ENCODE data around the gene NT5E.
A peak's percentile ranks its signal among the peaks of the same experiment; 100 is the strongest.

NT5E gene

DNA sequence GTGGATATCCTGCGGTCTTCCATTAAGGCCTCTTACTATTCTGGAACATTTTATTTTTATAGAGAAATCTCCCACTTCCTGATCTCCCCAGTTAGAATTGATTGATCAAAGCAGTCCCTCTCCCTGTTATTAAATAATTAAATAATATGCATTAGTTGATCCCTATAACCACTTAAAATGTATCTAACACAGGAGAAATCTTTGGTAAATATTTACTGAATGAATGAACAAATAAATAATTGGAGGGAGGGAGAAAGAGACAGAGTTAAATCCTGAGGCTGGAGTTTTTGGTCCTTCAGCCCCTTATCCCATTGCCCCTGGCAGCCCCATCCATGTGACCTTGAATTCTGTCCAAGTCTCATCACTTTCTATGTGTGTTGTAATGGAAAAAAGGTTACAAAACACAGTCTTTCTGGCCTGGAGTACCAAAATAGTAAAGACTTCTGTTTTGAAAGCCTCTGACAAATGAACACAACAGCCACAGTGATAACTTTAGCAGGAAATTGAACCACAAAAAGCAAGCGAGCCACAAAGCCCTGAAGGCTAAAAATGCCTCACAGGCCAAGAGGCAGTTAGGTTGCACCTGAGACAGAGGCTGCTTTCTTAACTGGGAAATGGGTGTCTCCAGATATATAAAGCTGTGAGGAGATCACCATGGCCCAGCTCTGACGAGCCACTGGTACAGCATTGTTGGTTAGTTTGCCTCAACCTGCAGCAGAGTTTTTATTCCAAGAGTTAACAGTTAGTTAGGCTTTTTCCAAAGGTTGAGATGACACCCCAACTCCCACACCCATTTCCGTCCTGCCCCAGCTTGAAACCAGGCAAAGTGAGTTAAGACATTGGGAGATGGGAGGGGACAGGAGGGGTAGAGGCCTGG, 11.3 kb downstream of the NT5E start:
- DNase-seq: peak; percentile 18

DNA sequence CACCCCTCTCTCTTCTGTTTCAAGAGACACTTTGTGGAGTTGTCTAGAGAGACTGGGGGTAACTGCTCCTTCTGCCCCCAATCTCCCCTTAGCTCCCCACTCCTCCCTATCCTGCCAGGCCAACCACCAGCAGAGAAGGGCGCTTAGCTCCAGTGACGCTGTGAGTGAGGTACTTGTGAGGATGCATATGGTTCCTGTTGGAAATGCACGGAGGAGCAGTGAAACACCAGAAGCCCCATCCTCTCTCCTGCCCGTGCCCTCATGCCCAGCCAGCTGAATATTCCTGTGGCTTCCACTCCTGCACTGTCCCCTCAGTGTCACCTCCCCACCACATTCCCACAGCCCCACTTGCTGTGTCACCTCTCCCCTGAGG, 11.9 kb downstream of the NT5E start:
- no peak for DNase-seq

DNA sequence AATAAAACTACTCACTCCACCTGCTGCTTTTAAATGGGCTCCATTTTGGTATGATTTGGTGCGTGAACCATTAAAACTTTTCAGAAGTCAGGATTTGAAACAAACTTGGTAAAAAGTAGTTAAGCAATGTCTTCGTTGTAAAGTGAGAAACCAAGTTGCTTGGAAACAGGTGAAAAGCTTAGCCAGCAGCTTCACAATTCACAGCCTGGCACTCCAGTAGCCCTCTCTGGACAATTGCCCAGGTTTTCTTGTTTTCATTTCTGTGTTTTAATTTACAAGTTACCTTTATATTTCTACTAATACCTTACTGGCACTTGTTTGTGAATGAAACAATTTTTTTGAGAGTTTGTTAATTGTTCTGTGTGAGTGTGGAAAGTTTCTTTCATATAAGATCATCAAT, 12.8 kb downstream of the NT5E start:
- DNase-seq: no peak

DNA sequence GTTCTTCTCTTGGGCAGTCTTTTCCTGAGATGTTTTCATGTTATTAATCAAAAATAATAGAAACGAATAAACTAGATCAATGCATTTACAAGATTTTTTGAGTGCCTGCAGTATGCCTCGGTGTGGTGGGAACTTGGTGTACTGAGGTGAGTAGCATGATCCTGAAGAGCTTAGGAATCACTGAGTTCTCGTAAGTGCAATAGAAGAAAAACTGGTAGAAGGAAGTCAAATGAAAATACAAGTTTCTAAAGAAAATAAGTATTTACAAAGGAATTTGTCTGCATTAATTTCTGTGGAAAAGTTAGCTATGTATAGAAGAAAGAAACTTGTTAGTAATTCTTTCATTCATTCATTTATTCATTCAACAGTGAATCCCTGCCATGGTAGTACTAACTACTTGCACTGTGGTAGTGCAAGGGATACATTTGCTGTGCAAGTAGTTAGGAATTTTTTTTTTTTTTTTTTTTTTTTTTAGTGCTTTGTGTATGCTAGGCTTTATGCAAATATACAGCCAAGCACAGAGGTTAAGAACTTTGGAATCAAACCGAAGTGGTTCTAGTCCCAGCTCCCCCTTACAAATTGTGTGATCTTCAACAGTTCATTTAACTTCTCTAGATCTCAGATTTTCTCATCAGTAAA, 13.9 kb downstream of the NT5E start:
- no peak for DNase-seq

DNA sequence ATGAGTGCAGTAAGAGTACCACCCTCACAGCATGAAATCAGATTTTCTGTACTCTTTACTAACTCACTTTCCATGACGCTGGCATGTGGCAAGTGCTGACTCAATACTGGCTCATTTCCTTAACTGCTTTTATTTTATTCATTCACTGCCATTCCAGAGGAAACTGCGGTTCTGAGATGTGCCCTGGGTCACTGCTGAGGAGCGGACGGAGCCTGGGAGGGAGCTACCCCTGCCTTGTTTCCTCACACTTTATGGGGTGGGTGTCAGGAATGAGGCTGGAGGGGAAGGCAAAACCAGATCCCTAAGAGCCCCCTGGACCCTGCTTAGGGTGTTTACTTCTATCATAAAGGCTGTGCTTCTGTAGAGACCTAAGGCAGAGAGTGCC, 14.4 kb downstream of the NT5E start:
- no peak for DNase-seq

DNA sequence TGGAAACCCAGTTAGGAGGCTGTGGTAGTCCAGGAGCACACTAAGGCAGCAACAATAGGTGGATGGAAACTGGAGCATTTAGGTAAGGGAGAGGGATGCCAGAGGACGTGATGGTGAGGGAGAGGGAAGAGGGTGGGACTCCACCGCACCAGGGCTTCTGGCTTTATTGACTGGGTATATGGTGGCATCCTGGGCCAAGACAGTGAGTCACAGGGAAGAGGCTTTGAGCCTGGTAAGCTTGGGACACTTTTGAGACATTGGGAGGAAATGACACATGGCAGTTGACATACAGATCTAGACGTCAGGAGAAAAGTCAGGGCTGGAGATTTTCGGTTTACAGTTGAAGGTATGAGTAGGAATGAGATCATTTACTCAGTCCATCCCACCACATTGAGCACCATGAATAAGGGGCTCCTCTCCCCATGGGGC, 14.9 kb downstream of the NT5E start:
- no peak for DNase-seq

DNA sequence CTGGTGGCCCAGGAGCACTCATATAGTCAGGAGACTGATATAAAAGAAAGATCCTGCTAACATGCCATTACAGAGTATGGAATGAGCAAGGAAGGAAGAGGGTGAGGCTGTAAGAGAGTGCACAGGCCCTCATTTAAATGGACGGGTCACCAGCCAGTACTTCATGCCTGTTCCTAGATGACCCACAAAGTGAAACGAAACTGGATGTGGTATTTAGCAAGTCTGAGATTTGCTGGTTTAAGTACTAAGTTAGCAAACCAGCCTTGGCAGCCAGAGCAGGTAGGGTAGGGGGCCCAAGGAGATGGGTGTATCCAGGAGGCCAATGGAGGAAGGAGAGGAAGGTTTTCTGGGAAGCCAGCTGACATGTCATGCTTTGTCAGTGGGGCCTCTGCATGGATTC, 15.9 kb downstream of the NT5E start:
- no peak for DNase-seq

DNA sequence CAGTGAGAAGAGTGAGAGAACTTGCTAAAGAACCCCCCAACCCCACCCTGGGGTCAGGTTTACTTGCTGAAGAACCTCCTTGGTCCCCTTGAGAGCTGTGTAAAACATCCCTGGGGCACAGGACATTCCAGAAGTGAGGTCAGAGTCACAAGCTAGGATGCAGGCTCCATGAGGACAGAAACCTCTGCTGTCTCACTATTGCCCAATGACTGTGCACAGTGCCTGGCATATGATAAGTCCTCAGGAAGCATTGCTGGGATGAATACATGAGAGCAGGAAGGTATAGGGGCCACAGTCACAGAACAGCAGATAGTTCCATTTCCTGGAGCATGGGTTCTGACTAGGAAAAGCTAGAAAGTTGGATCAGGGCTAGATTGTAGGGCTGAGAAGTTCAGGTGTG, 18.4 kb downstream of the NT5E start:
- DNase-seq: no peak

DNA sequence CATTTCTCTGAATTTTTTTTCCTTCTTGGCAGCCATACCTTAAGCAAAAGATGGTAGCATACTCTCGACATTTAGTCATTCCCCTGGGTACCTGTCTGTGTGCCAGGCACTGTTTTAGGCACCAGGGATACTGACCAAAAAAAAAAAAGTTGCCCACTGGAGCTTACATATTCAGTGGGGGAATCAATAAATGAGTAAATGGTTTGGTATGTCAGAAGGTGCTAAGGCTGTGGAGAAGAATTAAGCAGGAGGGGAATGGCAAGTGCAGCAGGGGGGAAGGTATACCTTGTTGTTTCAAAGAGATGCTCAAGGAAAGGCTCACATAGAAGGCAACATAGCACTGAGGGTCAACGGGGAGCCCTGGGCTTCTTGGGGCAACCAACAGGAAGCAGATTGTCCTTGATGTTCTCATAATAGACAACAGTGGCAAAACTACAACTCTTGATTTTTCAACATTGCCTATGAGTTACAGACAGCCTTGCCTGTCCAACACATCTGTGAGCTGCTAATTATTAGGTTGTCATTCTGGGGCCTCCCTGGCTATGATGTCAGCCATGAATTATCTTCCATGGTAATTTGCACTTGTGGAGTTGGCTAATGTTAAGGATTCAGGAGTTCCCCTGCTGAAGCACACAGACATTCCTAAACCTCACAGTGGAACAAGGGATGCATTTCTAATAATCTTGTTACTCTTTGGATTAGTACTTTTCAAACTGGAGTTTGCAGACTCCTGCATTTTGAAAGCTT, 19.6 kb downstream of the NT5E start:
- no peak for DNase-seq

DNA sequence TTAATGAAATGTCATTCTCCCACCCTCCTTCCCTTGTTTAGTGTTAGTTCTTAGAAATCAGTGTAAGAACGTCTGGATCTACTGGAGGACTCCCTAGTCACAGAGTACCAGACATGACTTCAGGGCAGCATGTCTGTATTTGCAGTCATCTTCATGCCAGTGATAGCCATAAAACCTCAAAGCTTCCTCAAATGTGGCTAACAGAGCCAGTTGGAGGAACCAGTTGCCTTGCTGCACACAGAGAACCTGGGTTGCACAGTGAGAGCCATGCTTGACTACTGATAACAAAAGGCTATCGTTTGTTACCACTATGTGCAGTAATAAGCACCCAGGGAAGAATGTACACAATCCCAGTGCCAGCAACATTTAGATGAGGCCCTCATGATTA, 20.1 kb downstream of the NT5E start:
- no peak for DNase-seq

DNA sequence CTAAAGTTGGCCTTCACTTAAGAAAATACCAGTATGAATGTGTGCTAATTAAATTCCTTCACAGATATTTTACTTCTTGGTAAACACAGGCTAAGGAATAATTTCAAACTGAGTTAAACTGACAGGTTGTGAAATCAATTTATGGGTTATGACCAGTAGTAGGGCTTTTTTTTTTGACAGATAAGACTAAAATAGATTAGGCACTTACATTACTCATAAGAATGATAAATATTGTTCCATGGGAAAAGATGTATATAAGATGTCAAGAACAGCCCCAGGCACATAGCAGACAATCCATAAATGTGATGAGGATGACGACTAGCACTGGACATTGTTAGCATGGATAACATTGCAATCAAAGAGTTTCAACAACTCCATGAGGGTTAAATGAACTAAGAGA, 22.9 kb downstream of the NT5E start:
- no peak for DNase-seq

DNA sequence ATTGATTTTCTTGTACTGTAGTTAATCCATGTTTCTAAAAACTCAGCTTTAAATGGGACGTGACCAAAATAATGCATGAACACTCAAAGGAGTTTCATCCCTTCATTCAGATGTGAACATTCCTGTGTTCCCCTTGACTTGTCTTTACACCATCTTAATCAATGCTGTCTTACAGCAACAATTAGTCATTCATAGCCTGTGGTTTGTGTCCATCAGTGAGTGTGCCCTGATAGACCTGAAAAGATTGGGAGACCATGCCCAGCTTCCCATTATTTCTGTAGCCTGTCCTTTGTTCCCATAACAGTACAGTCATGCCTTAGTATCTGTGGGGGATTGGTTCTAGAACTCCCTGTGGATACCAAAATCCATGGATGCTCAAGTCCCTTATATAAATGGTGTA, 23.9 kb downstream of the NT5E start:
- DNase-seq: no peak

DNA sequence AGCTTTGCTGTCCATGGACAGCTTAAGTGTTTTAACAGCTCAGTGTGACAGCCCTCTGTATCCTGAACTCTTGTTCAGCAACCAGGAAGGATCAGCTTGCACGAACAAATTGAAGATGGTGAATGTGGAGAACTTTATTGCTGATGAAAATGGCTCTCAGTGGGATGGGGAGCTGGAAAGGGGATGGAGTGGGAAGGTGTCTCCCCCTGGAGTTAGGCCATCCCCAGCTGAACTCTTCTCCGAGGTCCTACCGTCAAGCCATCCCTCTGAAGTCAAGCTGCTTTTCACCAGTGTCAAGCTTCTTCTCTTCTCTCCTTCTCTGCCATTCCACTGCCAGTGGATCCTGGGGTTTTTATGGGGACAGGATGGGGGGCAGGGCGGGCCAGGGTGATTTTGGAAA, 26.6 kb downstream of the NT5E start:
- no peak for DNase-seq

DNA sequence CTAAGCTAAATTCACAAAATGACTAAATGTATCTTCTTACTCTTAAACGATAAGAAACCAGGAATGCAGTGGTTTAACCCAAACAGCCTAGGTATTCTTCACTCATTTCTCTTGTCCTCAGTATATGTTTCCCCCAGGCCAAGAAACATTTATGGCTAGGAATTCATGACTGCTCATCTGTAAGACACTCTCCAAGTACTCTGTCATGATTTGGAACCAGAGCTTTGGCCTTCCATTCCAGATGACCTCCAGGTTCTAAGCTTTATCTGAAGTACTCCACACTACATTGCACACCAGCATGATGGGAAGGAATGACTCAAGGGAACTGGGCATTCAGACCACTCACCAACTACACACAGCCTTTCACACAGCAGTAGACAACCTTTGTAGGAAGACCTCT, 29.3 kb downstream of the NT5E start:
- no peak for DNase-seq

DNA sequence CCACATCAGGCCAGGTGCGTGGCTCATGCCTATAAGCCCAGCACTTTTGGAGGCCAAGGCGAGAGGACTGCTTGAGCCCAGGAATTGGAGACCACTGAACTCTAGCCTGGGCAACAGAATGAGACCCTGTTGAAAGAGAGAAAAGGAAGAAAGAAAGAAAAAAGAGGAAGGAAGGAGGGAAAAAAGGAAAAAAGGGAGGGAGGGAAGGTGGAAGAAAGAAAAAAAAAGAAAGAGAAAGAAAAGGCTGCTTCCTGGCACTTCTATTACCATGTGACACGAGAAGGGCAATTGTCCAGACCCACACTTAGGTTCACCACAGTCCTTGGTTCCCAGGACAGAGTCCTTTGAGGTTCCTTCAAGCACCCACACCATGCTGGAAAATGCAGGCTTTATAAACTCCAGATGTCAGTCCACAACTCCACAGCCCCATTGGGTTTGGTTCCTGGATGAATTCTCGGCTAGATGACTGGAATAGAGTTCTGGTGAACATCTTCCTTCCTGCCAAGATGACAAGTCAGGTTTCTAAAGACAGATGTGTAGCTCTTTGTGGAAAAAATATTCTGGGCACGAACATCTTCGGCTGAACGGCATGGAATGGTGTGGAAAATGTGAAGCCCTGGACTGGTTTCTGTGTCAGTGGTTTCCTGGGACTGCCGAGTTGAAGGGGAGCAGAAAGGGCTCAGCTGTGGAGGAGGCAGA, 32.5 kb downstream of the NT5E start:
- DNase-seq: no peak

DNA sequence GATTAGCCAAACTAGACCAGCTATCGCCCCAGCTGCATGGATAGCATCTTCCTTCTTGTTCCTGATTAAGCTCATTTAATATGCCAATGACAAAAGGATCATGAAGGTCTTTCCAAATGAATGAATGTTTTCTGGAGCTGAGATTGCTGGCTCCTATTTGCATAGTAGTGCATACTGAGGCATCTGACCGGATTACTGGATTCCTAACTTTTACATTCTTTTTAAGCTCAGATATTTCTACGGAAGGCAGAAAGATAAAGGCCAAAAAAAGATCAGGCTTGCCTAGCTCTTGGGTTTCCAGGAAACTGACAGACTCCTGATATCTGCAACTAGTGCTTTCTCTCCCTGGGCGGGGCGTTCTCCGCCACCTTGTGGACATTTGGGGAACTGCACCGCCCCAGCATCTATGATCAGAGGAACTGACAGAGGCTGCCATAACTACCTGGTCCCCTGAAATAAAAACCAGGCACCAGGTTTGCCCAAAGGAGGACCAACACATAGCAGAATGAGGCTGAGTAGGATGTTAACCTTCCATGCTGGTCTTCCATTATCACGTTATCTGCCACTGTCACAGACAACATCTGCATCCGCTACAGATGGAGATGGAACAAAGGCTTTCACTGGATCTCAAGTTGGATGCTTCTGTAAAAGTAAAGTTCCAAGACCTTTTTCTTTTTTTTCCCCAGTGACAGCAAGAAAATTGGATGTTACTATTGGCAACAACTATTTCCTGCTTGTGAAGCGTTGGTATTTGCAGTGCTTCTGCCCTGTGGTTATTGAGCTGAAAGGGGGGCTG, 33.2 kb downstream of the NT5E start:
- peak; percentile 59 for DNase-seq

DNA sequence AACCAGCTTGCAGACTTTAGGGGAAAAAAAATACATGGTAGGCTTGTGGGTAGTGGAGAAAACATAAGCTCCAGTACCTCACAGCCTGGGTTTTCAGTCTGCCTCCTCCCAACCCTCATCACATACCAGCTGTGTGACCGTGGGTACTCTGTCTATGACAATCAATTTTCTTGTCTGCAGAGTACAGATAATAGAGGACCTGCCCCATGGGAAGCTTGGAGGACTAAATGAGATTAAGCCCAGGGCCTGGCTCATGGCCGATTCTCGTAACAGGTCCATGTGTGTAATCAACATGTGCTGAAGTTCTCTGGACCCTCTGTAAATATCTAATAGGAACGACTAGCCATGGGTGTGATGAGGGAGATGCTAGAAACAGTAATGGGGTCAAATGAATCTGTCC, 34.0 kb downstream of the NT5E start:
- no peak for DNase-seq

DNA sequence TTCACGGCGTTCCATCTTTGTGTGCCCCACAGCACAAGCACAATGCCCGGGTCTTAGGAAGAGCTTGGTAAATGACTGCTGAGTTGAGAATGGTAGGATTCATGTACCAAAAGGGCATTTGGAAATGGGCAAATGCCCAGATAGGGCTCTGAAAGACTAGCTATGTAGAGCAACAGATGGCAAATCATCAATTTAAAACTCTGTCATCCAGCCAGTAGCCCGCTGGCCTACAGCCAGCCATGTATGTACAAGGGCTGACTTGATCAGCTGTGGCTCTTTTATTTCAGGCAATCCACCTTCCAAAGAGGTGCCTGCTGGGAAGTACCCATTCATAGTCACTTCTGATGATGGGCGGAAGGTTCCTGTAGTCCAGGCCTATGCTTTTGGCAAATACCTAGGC, 35.1 kb downstream of the NT5E start:
- DNase-seq: no peak

DNA sequence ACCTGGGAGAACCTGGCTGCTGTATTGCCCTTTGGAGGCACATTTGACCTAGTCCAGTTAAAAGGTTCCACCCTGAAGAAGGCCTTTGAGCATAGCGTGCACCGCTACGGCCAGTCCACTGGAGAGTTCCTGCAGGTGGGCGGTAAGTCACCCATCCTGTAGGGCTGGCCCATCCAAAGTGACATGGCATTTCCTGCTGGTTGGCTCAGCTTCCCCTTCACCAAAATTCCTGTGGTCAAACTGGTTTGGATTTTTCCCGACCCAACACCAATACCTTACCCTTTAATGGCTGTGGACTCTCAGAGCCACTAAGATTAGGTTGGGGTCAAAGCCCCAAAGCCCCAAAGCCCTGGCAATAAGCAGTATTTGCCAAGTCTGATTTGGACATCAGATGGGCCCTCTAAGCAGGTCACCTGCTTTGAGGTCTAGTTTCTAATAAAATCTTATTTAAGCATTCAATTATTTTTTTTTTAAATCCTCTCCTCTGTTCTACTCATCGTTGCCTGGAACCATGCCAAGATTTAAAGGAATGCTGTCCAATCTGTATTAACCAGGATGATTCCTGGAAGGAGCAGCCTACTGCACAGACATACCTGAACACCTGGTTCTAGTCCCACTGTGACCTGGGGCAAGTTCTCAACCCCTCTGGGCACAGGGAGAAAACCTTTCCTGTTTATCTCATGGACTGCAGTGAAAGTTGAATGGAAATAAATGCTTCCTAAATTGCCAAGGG, 40.8 kb downstream of the NT5E start:
- no peak for DNase-seq

DNA sequence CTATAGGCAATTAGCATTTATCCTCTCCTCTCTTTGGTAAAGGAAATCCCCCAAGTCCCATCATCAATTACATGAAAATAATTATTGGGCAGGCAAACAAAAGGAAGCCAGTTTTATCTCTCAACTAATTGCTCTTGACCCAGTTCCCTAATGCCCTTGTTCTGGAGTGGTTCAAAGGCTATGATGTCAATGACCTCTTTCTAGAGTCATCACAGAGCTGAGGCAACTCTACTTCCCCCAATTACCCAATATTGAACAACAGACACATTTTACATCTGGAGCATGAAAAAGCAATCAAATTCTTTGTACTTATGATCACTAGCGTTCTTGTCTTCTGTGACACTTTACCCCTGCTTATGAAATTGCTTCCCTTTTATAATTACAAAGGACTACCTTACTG, 43.5 kb downstream of the NT5E start:
- no peak for DNase-seq

Data from CD4-positive, alpha-beta T cell treated with Interferon gamma for 1 hour (primary cell).